HepG2 (cell line): ENCODE measurements around the gene GBP6. TPM values are rescaled to one million over a fixed set of nuclear protein-coding genes. Genes with fewer than 3 reads are reported as not detected.
A peak's percentile ranks its signal among the peaks of the same experiment; 100 is the strongest.

Source experiments
- ARID2 ChIP-seq: sonication (generic); formaldehyde crosslinking; IDR thresholded peaks from 2 replicates; pipeline ENCODE4 v1.8.1; 2022; ENCODE audit warnings: mild to moderate bottlenecking, missing genetic modification reagents, borderline replicate concordance
- EEA1 ChIP-seq: sonication (generic); formaldehyde crosslinking; IDR thresholded peaks from 2 replicates; pipeline ENCODE4 v1.5.1; 2020; ENCODE audit warnings: mild to moderate bottlenecking, missing genetic modification reagents, borderline replicate concordance
- KDM5A ChIP-seq: fragments of 200-600 bp; sonication (generic); IDR thresholded peaks from 2 replicates; pipeline ENCODE4 v1.7.0; 2018; ENCODE audit warnings: antibody characterized with exemption, mild to moderate bottlenecking, low read length, borderline replicate concordance
- RBAK ChIP-seq: sonication (generic); formaldehyde crosslinking; IDR thresholded peaks from 2 replicates; pipeline ENCODE4 v1.5.1; 2020; ENCODE audit warnings: mild to moderate bottlenecking, missing genetic modification reagents
- SIX1 ChIP-seq: sonication (generic); formaldehyde crosslinking; IDR thresholded peaks from 2 replicates; pipeline ENCODE4 v1.4.0; 2020; ENCODE audit warnings: missing genetic modification reagents, borderline replicate concordance
- polyA plus RNA-seq, 8 experiments: library from polyadenylated mRNA; depleted of rRNA in 3 of 8; stranded (reverse) in 7 of 8; unstranded in 1 of 8; fragments of >200 nt; fragmentation: Illumina TruSeq in 4 of 8; extraction: Trizol in 4 of 8; gene quantifications; 2 replicates each; pipeline versions ENCODE4 v1.2.1 to v1.2.3, GENCODE V29; 2011 to 2016; ENCODE audit warnings: low read depth in 4 of 8, missing spikeins in 1 of 8, mixed read lengths in 1 of 8; ENCODE audit not compliant: insufficient read depth in 1 of 8
- total RNA-seq, 5 experiments: library from RNA; depleted of rRNA; stranded (reverse); fragments of >200 nt; fragmentation: Illumina TruSeq; extraction: Trizol; gene quantifications; 2 replicates each; pipeline ENCODE4 v1.2.3, GENCODE V29; 2016; ENCODE audit warnings: low read depth in 1 of 5
- TF ChIP-seq, protein P1 (sequence below): sonication (generic); formaldehyde crosslinking; IDR thresholded peaks from one replicate; pipeline ENCODE4 v1.5.1; 2020; ENCODE audit warnings: mild to moderate bottlenecking, missing genetic modification reagents; ENCODE audit errors: not compliant biosample characterization
- TF ChIP-seq, protein P2 (sequence below): sonication (generic); formaldehyde crosslinking; IDR thresholded peaks from 2 replicates; pipeline ENCODE4 v1.4.0; 2020; ENCODE audit warnings: missing genetic modification reagents
- TF ChIP-seq, protein P3 (sequence below): sonication (generic); formaldehyde crosslinking; IDR thresholded peaks from 2 replicates; pipeline ENCODE4 v1.9.0; 2021; ENCODE audit warnings: mild to moderate bottlenecking, missing genetic modification reagents

The GBP6 gene
- total and polyA plus RNA-seq, 2 of the 13 experiments (the other 11 are each of a cell fraction or from before 2014, with no cell fraction given), result not detected

DNA sequence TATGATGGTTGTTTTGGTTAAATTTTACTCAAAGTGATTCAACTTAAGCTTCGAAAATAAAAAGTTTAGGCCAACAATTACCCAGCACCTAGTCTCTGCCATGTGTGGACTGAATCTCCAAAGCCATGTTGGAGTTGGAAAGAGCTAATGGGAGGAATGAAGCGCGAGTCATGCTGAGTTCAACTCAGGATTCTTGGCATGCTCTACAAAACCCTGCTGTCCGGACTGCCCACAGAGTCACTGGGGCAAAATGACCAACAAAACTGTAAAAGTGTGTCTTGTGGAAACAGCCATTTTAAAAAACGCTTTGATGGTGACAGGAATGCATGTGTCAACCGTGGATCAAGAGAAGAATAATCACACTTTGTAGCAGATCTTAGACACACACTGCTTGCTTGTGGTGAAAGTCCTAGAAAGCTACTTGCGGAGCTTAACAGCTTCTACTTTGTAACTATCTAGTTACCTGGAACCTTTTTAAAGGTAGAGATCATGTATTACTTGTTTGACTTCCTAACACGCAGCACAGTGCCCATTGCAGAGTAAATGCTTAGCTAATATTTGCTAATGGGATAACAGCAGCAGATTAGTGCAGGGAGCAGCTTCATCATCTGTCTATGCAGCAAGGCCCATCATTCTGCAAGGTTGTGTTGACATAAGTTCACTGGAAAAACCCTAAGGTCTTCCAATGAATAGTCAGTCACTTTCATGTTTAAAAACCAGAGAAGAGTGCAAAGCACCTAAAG lies 7.0 kb upstream of the GBP6 start (continued):
- TF ChIP-seq, protein P1, sequence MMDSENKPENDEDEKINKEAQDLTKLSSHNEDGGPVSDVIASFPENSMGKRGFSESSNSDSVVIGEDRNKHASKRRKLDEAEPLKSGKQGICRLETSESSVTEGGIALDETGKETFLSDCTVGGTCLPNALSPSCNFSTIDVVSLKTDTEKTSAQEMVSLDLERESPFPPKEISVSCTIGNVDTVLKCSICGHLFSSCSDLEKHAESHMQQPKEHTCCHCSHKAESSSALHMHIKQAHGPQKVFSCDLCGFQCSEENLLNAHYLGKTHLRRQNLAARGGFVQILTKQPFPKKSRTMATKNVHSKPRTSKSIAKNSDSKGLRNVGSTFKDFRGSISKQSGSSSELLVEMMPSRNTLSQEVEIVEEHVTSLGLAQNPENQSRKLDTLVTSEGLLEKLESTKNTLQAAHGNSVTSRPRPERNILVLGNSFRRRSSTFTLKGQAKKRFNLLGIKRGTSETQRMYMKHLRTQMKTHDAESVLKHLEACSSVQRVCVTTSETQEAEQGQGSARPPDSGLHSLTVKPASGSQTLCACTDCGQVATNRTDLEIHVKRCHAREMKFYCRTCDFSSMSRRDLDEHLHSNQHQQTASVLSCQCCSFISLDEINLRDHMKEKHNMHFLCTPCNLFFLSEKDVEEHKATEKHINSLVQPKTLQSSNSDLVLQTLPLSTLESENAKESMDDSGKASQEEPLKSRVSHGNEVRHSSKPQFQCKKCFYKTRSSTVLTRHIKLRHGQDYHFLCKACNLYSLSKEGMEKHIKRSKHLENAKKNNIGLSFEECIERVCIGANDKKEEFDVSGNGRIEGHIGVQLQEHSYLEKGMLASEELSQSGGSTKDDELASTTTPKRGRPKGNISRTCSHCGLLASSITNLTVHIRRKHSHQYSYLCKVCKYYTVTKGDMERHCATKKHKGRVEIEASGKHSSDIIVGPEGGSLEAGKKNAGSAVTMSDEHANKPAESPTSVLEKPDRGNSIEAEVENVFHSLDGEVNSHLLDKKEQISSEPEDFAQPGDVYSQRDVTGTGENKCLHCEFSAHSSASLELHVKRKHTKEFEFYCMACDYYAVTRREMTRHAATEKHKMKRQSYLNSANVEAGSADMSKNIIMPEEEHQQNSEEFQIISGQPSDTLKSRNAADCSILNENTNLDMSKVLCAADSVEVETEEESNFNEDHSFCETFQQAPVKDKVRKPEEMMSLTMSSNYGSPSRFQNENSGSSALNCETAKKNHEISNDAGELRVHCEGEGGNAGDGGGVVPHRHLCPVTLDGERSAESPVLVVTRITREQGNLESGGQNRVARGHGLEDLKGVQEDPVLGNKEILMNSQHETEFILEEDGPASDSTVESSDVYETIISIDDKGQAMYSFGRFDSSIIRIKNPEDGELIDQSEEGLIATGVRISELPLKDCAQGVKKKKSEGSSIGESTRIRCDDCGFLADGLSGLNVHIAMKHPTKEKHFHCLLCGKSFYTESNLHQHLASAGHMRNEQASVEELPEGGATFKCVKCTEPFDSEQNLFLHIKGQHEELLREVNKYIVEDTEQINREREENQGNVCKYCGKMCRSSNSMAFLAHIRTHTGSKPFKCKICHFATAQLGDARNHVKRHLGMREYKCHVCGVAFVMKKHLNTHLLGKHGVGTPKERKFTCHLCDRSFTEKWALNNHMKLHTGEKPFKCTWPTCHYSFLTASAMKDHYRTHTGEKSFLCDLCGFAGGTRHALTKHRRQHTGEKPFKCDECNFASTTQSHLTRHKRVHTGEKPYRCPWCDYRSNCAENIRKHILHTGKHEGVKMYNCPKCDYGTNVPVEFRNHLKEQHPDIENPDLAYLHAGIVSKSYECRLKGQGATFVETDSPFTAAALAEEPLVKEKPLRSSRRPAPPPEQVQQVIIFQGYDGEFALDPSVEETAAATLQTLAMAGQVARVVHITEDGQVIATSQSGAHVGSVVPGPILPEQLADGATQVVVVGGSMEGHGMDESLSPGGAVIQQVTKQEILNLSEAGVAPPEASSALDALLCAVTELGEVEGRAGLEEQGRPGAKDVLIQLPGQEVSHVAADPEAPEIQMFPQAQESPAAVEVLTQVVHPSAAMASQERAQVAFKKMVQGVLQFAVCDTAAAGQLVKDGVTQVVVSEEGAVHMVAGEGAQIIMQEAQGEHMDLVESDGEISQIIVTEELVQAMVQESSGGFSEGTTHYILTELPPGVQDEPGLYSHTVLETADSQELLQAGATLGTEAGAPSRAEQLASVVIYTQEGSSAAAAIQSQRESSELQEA (CRISPR knock-in tag), result no peak
- TF ChIP-seq EEA1 (CRISPR knock-in tag) (no peak), ARID2 (CRISPR knock-in tag) (no peak), SIX1 (CRISPR knock-in tag) (peak; percentile 92), RBAK (no peak), KDM5A (no peak)
- TF ChIP-seq, protein P2, sequence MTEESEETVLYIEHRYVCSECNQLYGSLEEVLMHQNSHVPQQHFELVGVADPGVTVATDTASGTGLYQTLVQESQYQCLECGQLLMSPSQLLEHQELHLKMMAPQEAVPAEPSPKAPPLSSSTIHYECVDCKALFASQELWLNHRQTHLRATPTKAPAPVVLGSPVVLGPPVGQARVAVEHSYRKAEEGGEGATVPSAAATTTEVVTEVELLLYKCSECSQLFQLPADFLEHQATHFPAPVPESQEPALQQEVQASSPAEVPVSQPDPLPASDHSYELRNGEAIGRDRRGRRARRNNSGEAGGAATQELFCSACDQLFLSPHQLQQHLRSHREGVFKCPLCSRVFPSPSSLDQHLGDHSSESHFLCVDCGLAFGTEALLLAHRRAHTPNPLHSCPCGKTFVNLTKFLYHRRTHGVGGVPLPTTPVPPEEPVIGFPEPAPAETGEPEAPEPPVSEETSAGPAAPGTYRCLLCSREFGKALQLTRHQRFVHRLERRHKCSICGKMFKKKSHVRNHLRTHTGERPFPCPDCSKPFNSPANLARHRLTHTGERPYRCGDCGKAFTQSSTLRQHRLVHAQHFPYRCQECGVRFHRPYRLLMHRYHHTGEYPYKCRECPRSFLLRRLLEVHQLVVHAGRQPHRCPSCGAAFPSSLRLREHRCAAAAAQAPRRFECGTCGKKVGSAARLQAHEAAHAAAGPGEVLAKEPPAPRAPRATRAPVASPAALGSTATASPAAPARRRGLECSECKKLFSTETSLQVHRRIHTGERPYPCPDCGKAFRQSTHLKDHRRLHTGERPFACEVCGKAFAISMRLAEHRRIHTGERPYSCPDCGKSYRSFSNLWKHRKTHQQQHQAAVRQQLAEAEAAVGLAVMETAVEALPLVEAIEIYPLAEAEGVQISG (CRISPR knock-in tag), result peak; percentile 34; the same call in 1 of the 2 replicates
- TF ChIP-seq, protein P3, sequence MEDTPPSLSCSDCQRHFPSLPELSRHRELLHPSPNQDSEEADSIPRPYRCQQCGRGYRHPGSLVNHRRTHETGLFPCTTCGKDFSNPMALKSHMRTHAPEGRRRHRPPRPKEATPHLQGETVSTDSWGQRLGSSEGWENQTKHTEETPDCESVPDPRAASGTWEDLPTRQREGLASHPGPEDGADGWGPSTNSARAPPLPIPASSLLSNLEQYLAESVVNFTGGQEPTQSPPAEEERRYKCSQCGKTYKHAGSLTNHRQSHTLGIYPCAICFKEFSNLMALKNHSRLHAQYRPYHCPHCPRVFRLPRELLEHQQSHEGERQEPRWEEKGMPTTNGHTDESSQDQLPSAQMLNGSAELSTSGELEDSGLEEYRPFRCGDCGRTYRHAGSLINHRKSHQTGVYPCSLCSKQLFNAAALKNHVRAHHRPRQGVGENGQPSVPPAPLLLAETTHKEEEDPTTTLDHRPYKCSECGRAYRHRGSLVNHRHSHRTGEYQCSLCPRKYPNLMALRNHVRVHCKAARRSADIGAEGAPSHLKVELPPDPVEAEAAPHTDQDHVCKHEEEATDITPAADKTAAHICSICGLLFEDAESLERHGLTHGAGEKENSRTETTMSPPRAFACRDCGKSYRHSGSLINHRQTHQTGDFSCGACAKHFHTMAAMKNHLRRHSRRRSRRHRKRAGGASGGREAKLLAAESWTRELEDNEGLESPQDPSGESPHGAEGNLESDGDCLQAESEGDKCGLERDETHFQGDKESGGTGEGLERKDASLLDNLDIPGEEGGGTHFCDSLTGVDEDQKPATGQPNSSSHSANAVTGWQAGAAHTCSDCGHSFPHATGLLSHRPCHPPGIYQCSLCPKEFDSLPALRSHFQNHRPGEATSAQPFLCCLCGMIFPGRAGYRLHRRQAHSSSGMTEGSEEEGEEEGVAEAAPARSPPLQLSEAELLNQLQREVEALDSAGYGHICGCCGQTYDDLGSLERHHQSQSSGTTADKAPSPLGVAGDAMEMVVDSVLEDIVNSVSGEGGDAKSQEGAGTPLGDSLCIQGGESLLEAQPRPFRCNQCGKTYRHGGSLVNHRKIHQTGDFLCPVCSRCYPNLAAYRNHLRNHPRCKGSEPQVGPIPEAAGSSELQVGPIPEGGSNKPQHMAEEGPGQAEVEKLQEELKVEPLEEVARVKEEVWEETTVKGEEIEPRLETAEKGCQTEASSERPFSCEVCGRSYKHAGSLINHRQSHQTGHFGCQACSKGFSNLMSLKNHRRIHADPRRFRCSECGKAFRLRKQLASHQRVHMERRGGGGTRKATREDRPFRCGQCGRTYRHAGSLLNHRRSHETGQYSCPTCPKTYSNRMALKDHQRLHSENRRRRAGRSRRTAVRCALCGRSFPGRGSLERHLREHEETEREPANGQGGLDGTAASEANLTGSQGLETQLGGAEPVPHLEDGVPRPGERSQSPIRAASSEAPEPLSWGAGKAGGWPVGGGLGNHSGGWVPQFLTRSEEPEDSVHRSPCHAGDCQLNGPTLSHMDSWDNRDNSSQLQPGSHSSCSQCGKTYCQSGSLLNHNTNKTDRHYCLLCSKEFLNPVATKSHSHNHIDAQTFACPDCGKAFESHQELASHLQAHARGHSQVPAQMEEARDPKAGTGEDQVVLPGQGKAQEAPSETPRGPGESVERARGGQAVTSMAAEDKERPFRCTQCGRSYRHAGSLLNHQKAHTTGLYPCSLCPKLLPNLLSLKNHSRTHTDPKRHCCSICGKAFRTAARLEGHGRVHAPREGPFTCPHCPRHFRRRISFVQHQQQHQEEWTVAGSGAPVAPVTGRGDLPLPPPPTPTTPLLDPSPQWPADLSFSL (CRISPR knock-in tag), result no peak
